Sigmoid colon (tissue), 7 donors: ENCODE data around the gene NTN1. TPM values are rescaled to one million over a fixed set of nuclear protein-coding genes. Genes with fewer than 3 reads are reported as not detected.
A peak's percentile ranks its signal among the peaks of the same experiment; 100 is the strongest.
"Not testable (repeated sequence)": the region's sequence is repeated elsewhere in the genome, so short reads cannot be mapped to it uniquely, and the experiment has no call there.

ENCODE experiments used
- DNase-seq: peaks from one replicate; pipeline ENCODE4 v3.0.0-alpha.2; 2019
- H3K27ac ChIP-seq, 4 donors: fragments of 200-600 bp; sonication (generic); one replicate each; pipeline ENCODE4 v1.5.1; 2016 to 2019; ENCODE audit warnings: mild to moderate bottlenecking in 1 of 4
- H3K27me3 ChIP-seq, 3 donors: fragments of 200-600 bp; sonication (generic); one replicate each; pipeline ENCODE4 v1.5.1; 2019; ENCODE audit warnings: mild to moderate bottlenecking in 1 of 3
- H3K36me3 ChIP-seq, 4 donors: fragments of 200-600 bp; sonication (generic); one replicate each; pipeline ENCODE4 v1.5.1; 2016 to 2019
- H3K4me1 ChIP-seq, 4 donors: fragments of 200-600 bp; sonication (generic); one replicate each; pipeline ENCODE4 v1.5.1; 2017 to 2019
- H3K4me3 ChIP-seq, 4 donors: fragments of 200-600 bp; sonication (generic); one replicate each; pipeline ENCODE4 v1.5.1; 2017 to 2019; ENCODE audit warnings: mild to moderate bottlenecking in 2 of 4, moderate library complexity in 1 of 4
- H3K9me3 ChIP-seq, 4 donors: fragments of 200-600 bp in 3 of 4; sonication (generic) in 3 of 4; one replicate each; pipeline versions ENCODE4 v1.5.1 to v1.6.1; 2013 to 2019
- EP300 ChIP-seq, 4 donors: sonication (generic); formaldehyde crosslinking; IDR thresholded peaks; one replicate each; pipeline ENCODE4 v1.6.1; 2017; ENCODE audit warnings: antibody characterized with exemption in 4 of 4
- POLR2A ChIP-seq, 2 donors: fragments of 450-650 bp; IDR thresholded peaks; one replicate each; pipeline ENCODE4 v1.6.1; 2016; ENCODE audit warnings: antibody characterized with exemption in 2 of 2, mild to moderate bottlenecking in 2 of 2, moderate library complexity in 2 of 2
- POLR2AphosphoS5 ChIP-seq, 4 donors: sonication (generic); formaldehyde crosslinking; IDR thresholded peaks; one replicate each; pipeline ENCODE4 v1.6.1; 2017; ENCODE audit warnings: antibody characterized with exemption in 4 of 4
- WGBS, 2 donors: extraction: QIAGEN DNeasy Blood & Tissue Kit; methylation state at CpG; one replicate each; pipeline ENCODE4 v1.1.7; 2013; 5-methylcytosine and 5-hydroxymethylcytosine counted together
- intact Hi-C: fragments of 100-400 bp; cut with DNase I; formaldehyde crosslinking; loops from one replicate; pipeline ENCODE4 v1.15.1; 2023
- polyA plus RNA-seq, 3 donors: library from polyadenylated mRNA; stranded (reverse); fragments of 200-250 nt; gene quantifications; one replicate each; pipeline ENCODE4 v1.2.3, GENCODE V29; 2013
- total RNA-seq, 4 donors: library from RNA; depleted of rRNA; stranded (reverse); fragments of >200 nt; gene quantifications; one replicate each; pipeline ENCODE4 v1.1.0, GENCODE V29; 2016
- TF ChIP-seq, protein P1 (sequence below), 4 experiments: fragments of 450-650 bp in 3 of 4; fragments of 200-600 bp in 1 of 4; IDR thresholded peaks; one replicate each; pipeline ENCODE4 v1.5.1; 2016 to 2019; ENCODE audit warnings: antibody characterized with exemption in 4 of 4, mild to moderate bottlenecking in 3 of 4, moderate library complexity in 2 of 4
- donor health status: healthy with polysubstance abuse.
- donor health status: Bipolar disorder and iron deficiency.
- donor health status: healthy.

Gene NTN1
- total and polyA plus RNA-seq, 7 donors: 0.69 to 20.3 (median 10.5) TPM

DNA sequence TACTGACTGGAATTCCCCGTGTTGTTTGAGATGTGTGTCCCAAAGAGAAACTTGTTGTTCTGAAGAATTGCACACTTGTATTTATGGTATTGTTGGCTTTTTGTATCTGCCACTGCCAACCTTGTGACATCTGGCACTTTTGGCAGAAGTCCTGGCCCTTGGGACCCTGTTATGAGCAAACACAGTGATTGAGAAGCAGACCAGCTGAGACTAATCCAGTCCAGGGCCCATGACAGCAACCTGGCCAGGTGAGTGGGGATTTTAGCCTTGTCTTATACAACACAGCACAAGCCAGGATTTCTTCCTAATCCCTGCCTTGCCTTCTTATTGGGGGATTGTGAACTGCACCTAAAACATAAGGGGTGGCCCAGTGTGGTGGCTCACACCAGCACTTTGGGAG lies 80.0 kb downstream of the NTN1 start:
- H3K9me3 ChIP-seq: no peaks in the 10 kb centered on the region
- intact Hi-C loops: loop anchor here (5.0 to 10.0 kb wide), 2 partner anchors 94 to 197 kb away; no protein-coding TSS in a partner anchor
- 77 to 80% methylated on average over 1 of the region's 1 CpG for WGBS, 2 donors
- H3K4me1 ChIP-seq: peaks cover 0 to 12% (median 7%) of the 10 kb centered on the region in 4 donors
- H3K27ac ChIP-seq: no peak overlapping the region
- no peak overlapping the region for H3K4me3 ChIP-seq
- no peak for DNase-seq
- H3K36me3 ChIP-seq: no peaks in the 10 kb centered on the region
- no peak for TF ChIP-seq POLR2A (IDR thresholded peaks at IDR 0.05)
- TF ChIP-seq, protein P1, sequence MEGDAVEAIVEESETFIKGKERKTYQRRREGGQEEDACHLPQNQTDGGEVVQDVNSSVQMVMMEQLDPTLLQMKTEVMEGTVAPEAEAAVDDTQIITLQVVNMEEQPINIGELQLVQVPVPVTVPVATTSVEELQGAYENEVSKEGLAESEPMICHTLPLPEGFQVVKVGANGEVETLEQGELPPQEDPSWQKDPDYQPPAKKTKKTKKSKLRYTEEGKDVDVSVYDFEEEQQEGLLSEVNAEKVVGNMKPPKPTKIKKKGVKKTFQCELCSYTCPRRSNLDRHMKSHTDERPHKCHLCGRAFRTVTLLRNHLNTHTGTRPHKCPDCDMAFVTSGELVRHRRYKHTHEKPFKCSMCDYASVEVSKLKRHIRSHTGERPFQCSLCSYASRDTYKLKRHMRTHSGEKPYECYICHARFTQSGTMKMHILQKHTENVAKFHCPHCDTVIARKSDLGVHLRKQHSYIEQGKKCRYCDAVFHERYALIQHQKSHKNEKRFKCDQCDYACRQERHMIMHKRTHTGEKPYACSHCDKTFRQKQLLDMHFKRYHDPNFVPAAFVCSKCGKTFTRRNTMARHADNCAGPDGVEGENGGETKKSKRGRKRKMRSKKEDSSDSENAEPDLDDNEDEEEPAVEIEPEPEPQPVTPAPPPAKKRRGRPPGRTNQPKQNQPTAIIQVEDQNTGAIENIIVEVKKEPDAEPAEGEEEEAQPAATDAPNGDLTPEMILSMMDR (IDR thresholded peaks at IDR 0.05): no peak
- no peak for TF ChIP-seq EP300 (IDR thresholded peaks at IDR 0.05)
- no peak for TF ChIP-seq POLR2AphosphoS5 (IDR thresholded peaks at IDR 0.05)
- no peaks in the 10 kb centered on the region for H3K27me3 ChIP-seq

DNA sequence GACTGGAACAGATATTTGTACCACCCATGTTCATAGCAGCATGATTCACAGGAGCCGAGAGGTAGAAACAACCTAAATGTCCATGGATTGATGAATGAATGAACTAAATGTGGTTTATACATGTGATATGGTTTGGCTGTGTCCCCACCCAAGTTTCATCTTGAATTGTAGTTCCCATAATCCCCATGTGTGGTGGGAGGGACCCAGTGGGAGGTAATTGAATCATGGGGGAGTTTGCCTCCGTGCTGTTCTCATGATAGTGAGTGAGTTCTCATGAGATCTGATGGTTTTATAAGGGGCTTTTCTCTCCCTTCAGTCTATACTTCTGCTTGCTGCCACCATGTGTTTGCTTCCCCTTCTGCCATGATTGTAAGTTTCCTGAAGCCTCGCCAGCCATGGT lies 81.9 kb downstream of the NTN1 start:
- 90 to 95% methylated on average over 3 of the region's 3 CpGs for WGBS, 2 donors
- H3K36me3 ChIP-seq, H3K27me3 ChIP-seq, DNase-seq, H3K4me3 ChIP-seq, H3K9me3 ChIP-seq, H3K27ac ChIP-seq: not testable (repeated sequence)
- peaks cover 0 to 12% (median 7%) of the 10 kb centered on the region in 4 donors for H3K4me1 ChIP-seq
- intact Hi-C loops: loop anchor here (5.0 to 10.0 kb wide), 2 partner anchors 96 to 198 kb away; no protein-coding TSS in a partner anchor

DNA sequence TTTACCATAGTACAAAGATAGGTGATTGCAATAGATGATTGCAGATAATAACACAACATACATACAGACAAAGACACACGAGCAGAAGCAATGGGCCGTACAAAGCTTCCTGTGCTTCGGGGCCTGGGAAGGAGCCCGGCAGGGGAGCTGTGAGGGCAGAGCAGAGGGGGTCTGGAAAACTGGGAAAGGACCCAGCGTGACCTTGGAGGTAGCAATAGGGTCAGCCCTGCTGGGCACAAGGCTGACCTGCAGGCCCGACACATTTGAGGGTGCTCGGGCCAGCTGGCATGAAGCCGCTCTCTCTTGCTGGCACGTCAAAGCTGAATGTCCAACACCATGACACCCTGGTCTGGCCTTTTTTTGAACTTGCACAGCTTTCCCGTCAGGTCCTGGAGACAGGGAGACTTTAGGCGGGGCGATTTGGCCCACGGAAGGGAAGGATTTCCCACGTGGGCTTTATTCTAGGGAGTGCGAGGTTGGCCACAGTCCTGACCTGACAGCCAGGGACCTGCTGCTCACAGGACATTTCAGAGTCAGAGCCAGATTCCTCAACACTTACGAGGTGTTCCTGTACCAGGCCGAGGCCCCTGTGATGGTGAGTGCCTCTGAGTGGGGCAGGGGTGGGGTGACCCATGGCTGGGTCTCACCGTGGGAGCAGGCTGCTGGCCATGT lies 83.2 kb downstream of the NTN1 start:
- H3K4me3 ChIP-seq: no peak overlapping the region
- 88 to 93% methylated on average over 18 of the region's 18 CpGs for WGBS, 2 donors
- H3K27me3 ChIP-seq: no peaks in the 10 kb centered on the region
- TF ChIP-seq POLR2A (IDR thresholded peaks at IDR 0.05): no peak
- TF ChIP-seq, protein P1 (IDR thresholded peaks at IDR 0.05): no peak
- no peak for TF ChIP-seq POLR2AphosphoS5 (IDR thresholded peaks at IDR 0.05)
- no peak for TF ChIP-seq EP300 (IDR thresholded peaks at IDR 0.05)
- no peaks in the 10 kb centered on the region for H3K36me3 ChIP-seq
- H3K9me3 ChIP-seq: no peaks in the 10 kb centered on the region
- no peak for DNase-seq
- peak overlapping the region in 1 of 4 donors; percentile 86 for H3K27ac ChIP-seq
- H3K4me1 ChIP-seq: peaks cover 0 to 12% (median 7%) of the 10 kb centered on the region in 4 donors
- intact Hi-C loops: loop anchor here (5.0 to 10.0 kb wide), 2 partner anchors 97 to 200 kb away; no protein-coding TSS in a partner anchor

DNA sequence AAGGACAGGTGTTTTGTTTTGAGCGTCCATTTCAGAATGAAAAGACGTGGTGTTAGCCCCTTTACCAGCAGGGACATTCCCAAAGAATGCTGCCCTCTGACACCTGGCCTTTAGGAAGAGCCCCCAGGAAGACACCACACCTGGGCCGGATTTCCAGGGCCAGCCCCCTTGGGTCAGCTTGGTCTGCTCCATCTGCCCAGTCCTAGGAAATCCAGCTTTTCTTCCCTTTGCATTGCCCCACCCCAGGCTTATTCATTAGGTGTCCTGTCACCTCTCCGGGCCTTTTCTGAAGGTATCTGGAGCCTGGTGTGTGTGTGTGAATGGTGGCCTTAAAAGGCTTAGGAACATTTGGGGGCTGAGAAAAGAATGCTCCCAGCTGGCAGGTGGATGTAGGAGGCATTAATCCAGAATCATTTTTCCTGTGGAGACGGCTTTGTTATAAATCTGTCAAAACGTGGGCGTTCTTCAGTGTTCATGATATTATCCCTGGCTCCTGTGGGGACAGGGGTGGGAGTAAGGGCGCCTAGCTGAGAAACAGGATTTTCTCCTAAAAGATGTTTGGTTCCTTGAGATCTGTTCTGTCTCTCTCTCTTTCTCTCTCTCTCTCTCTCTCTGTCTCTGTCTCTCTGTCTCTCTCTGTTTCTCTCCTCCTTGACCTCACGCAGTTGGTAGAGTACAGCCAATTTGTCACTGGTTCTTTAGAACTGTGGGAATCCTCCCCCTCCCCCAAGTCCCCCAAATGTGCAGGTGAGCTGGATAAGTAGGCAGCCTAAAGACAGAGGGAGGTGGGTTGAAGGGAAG lies 84.0 kb downstream of the NTN1 start:
- Histone ChIP-seq H3K4me3 (no peak overlapping the region), H3K9me3 (no peaks in the 10 kb centered on the region), H3K27ac (peak overlapping the region in 1 of 4 donors; percentile 86), H3K36me3 (no peaks in the 10 kb centered on the region), H3K4me1 (peaks cover 0 to 12% (median 7%) of the 10 kb centered on the region in 4 donors), H3K27me3 (no peaks in the 10 kb centered on the region)
- TF ChIP-seq, protein P1 (IDR thresholded peaks at IDR 0.05): no peak
- no peak for TF ChIP-seq POLR2A (IDR thresholded peaks at IDR 0.05)
- TF ChIP-seq EP300 (IDR thresholded peaks at IDR 0.05): no peak
- TF ChIP-seq POLR2AphosphoS5 (IDR thresholded peaks at IDR 0.05): no peak
- DNase-seq: no peak
- intact Hi-C loops: loop anchor here (10.0 kb wide), 1 partner anchor 200 kb away; no protein-coding TSS in a partner anchor
- 81 to 83% methylated on average over 9 of the region's 9 CpGs for WGBS, 2 donors

DNA sequence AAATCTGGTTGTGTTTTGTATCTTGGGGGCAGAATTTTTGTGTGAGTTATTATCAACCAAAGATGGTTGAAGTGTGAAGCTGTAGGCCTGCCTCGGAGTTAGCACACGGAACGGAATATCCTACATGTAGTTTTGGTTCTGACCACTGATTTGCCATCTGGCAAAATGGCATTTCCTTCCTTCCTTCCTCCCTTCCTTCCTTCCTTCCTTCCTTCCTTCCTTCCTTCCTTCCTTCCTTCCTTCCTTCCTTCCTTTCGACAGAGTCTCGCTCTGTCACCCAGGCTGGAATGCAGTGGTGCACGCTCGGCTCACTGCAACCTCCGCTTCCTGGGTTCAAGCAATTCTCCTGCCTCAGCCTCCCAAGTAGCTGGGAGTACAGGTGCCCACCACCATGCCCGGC lies 85.0 kb downstream of the NTN1 start:
- H3K36me3 ChIP-seq, H3K9me3 ChIP-seq, H3K27me3 ChIP-seq, DNase-seq, H3K4me3 ChIP-seq: not testable (repeated sequence)
- intact Hi-C loops: loop anchor here (10.0 kb wide), 1 partner anchor 201 kb away; no protein-coding TSS in a partner anchor
- Histone ChIP-seq H3K4me1 (peaks cover 0 to 12% (median 7%) of the 10 kb centered on the region in 4 donors), H3K27ac (peak overlapping the region in 1 of 4 donors; percentile 86)
- WGBS, 2 donors: 86 to 89% methylated on average over 9 of the region's 9 CpGs
